Measurements from ENCODE around the gene TRIP12. TPM values are rescaled to one million over a fixed set of nuclear protein-coding genes. Genes with fewer than 3 reads are reported as not detected.
A peak's percentile ranks its signal among the peaks of the same experiment; 100 is the strongest.
"Not testable (repeated sequence)": the region's sequence is repeated elsewhere in the genome, so short reads cannot be mapped to it uniquely, and the experiment has no call there.

TRIP12 gene
- polyA plus RNA-seq, 1 of the 3 experiments (the other 2 are of a cell fraction) = 30.3 TPM

DNA sequence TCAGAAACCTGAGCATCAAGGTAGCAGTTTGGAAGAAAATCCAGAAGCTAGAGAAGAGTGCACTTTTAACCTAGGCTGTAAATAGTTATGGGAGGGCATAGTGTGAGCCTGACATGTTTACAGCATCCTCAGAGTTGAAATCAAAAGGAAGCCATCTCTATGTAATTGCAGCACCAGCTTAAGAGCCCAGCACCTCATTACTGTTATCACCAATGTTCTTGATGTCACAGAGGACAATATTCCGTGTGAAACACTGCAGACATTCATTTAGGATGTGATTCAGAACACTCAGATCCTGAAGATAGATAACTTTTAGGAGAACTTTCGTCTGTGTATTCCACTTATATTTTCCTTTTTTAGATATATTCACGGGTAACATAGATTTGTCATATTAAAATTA, 48.6 kb upstream of the TRIP12 start:
- WGBS (ENCODE audit: low lambda C conversion rate) = 61% methylated on average over 3 of the region's 3 CpGs
- Histone ChIP-seq H4K20me1 (ENCODE audit: insufficient read depth) (no peaks in the 10 kb centered on the region), H3K9me3 (no peaks in the 10 kb centered on the region), H3K4me2 (no peak overlapping the region), H3K36me3 (replicated peaks in 1 of 2; ENCODE audit: control insufficient read depth in 1 of 2, insufficient read depth in 2 of 2, low read length in 1 of 2) (no peaks in the 10 kb centered on the region), H3K4me1 (ENCODE audit: control insufficient read depth in 1 of 2, insufficient read depth in 2 of 2, low read depth in 1 of 2, low read length in 1 of 2) (peaks cover 0 to 5% of the 10 kb centered on the region in 2 experiments; a peak in 1 of 4 replicates), H3F3A (replicated peaks; ENCODE audit: insufficient read depth) (no peaks in the 10 kb centered on the region), H3K9me2 (no peaks in the 10 kb centered on the region), H3K79me2 (ENCODE audit: insufficient read depth) (no peaks in the 10 kb centered on the region), H3K4me3 (ENCODE audit: low read depth in 2 of 2, low read length in 1 of 2) (no peak overlapping the region), H3K27me3 (ENCODE audit: insufficient read depth) (no peaks in the 10 kb centered on the region), H3K9ac (no peak overlapping the region), H2AFZ (ENCODE audit: low read depth) (no peak overlapping the region), H3K27ac (ENCODE audit: low read depth in 2 of 2, low read length in 1 of 2) (no peak overlapping the region)
- TF ChIP-seq EP300 (IDR thresholded peaks at IDR 0.05; ENCODE audit: borderline replicate concordance in 1 of 2, low read depth in 1 of 2, low read length in 1 of 2) (no peak), ELF1 (IDR thresholded peaks at IDR 0.05) (no peak), GATA2 (CRISPR knock-in tag; IDR thresholded peaks at IDR 0.05) (no peak; the same call in 1 of the 2 replicates), SIN3A (IDR thresholded peaks at IDR 0.05; ENCODE audit: borderline replicate concordance, low read depth, low read length) (no peak), FOXJ3 (CRISPR knock-in tag; IDR thresholded peaks at IDR 0.05) (no peak), POLR2AphosphoS5 (IDR thresholded peaks at IDR 0.05; ENCODE audit: low read depth, low read length) (no peak), EZH2phosphoT487 (IDR thresholded peaks at IDR 0.05; ENCODE audit: borderline replicate concordance, low read depth) (no peak)
- no peak for DNase-seq
- ChIA-PET CTCF (interaction anchor here (0.7 kb wide), 1 partner anchor 189 kb away, joined by 3 read pairs; no protein-coding TSS in a partner anchor), POLR2A (no interaction called here)

DNA sequence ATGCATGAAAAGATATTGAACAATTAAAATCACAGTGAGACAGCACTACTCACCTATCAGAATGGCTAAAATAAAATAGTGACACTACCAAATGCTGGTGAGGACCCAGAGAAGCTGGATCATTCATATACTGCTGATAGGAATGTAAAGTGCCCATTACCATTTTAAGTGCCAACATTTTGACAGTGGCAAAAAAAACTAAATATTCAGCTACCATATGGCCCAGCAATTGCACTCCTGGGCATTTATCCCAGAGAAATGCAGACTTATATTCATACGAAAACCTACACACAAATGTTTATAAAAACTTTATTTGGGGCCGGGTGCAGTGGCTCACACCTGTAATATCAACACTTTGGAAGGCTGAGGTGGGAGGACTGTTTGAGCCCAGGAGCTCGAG, 48.1 kb upstream of the TRIP12 start:
- no peak overlapping the region for H3K27ac ChIP-seq (ENCODE audit: low read depth in 2 of 2, low read length in 1 of 2)
- H3K4me2 ChIP-seq = no peak overlapping the region
- 87% methylated on average over 3 of the region's 3 CpGs for WGBS (ENCODE audit: low lambda C conversion rate)
- H4K20me1 ChIP-seq (ENCODE audit: insufficient read depth) = no peaks in the 10 kb centered on the region
- no peaks in the 10 kb centered on the region for H3K27me3 ChIP-seq (ENCODE audit: insufficient read depth)
- no peak overlapping the region for H2AFZ ChIP-seq (ENCODE audit: low read depth)
- no peak for DNase-seq
- peaks cover 0 to 5% of the 10 kb centered on the region in 2 experiments; a peak in 1 of 4 replicates for H3K4me1 ChIP-seq (ENCODE audit: control insufficient read depth in 1 of 2, insufficient read depth in 2 of 2, low read depth in 1 of 2, low read length in 1 of 2)
- H3K36me3 ChIP-seq (replicated peaks in 1 of 2; ENCODE audit: control insufficient read depth in 1 of 2, insufficient read depth in 2 of 2, low read length in 1 of 2) = no peaks in the 10 kb centered on the region
- H3F3A ChIP-seq (replicated peaks; ENCODE audit: insufficient read depth) = no peaks in the 10 kb centered on the region
- TF ChIP-seq GABPA (IDR thresholded peaks at IDR 0.05; ENCODE audit: low read depth) (no peak), MXI1 (IDR thresholded peaks at IDR 0.05; ENCODE audit: low read depth, low read length) (no peak), FOXJ3 (CRISPR knock-in tag; IDR thresholded peaks at IDR 0.05) (no peak), JUND (IDR thresholded peaks at IDR 0.05) (no peak), CHD2 (IDR thresholded peaks at IDR 0.05; ENCODE audit: low read length, partially characterized antibody) (no peak), TEAD4 (IDR thresholded peaks at IDR 0.05; ENCODE audit: borderline replicate concordance, insufficient read depth) (no peak), RXRA (IDR thresholded peaks at IDR 0.05; ENCODE audit: borderline replicate concordance, low read depth) (no peak), RCOR1 (IDR thresholded peaks at IDR 0.05; ENCODE audit: low read length) (no peak), NRF1 (IDR thresholded peaks at IDR 0.05; ENCODE audit: low read depth, low read length) (no peak), EP300 (IDR thresholded peaks at IDR 0.05; ENCODE audit: borderline replicate concordance in 1 of 2, low read depth in 1 of 2, low read length in 1 of 2) (no peak)
- TF ChIP-seq, protein P1, sequence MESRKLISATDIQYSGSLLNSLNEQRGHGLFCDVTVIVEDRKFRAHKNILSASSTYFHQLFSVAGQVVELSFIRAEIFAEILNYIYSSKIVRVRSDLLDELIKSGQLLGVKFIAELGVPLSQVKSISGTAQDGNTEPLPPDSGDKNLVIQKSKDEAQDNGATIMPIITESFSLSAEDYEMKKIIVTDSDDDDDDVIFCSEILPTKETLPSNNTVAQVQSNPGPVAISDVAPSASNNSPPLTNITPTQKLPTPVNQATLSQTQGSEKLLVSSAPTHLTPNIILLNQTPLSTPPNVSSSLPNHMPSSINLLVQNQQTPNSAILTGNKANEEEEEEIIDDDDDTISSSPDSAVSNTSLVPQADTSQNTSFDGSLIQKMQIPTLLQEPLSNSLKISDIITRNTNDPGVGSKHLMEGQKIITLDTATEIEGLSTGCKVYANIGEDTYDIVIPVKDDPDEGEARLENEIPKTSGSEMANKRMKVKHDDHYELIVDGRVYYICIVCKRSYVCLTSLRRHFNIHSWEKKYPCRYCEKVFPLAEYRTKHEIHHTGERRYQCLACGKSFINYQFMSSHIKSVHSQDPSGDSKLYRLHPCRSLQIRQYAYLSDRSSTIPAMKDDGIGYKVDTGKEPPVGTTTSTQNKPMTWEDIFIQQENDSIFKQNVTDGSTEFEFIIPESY (IDR thresholded peaks at IDR 0.05; ENCODE audit: borderline replicate concordance, low read depth) = no peak
- TF ChIP-seq, protein P2, sequence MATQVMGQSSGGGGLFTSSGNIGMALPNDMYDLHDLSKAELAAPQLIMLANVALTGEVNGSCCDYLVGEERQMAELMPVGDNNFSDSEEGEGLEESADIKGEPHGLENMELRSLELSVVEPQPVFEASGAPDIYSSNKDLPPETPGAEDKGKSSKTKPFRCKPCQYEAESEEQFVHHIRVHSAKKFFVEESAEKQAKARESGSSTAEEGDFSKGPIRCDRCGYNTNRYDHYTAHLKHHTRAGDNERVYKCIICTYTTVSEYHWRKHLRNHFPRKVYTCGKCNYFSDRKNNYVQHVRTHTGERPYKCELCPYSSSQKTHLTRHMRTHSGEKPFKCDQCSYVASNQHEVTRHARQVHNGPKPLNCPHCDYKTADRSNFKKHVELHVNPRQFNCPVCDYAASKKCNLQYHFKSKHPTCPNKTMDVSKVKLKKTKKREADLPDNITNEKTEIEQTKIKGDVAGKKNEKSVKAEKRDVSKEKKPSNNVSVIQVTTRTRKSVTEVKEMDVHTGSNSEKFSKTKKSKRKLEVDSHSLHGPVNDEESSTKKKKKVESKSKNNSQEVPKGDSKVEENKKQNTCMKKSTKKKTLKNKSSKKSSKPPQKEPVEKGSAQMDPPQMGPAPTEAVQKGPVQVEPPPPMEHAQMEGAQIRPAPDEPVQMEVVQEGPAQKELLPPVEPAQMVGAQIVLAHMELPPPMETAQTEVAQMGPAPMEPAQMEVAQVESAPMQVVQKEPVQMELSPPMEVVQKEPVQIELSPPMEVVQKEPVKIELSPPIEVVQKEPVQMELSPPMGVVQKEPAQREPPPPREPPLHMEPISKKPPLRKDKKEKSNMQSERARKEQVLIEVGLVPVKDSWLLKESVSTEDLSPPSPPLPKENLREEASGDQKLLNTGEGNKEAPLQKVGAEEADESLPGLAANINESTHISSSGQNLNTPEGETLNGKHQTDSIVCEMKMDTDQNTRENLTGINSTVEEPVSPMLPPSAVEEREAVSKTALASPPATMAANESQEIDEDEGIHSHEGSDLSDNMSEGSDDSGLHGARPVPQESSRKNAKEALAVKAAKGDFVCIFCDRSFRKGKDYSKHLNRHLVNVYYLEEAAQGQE (IDR thresholded peaks at IDR 0.05; ENCODE audit: low read depth, low read length) = no peak
- H3K79me2 ChIP-seq (ENCODE audit: insufficient read depth) = no peaks in the 10 kb centered on the region
- no peak overlapping the region for H3K9ac ChIP-seq
- CTCF ChIA-PET = no interaction called here
- POLR2A ChIA-PET = no interaction called here
- H3K9me2 ChIP-seq = no peaks in the 10 kb centered on the region
- H3K4me3 ChIP-seq (ENCODE audit: low read depth in 2 of 2, low read length in 1 of 2) = no peak overlapping the region
- no peaks in the 10 kb centered on the region for H3K9me3 ChIP-seq

DNA sequence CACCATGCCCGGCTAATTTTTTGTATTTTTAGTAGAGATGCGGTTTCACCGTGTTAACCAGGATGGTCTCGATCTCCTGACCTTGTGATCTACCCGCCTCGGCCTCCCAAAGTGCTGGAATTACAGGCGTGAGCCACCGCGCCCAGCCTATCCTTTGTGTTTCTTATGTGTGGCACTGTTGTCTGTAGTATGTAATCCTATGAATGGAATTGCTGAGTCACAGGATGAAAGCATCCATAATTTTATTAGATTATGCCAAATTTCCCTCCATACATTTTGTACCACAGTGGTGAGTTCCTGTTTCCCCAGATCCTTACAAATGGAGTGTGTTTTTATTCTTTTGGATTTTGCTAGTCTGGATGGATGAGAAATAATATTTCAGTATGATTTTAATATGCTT, 41.8 kb upstream of the TRIP12 start:
- CTCF ChIA-PET; H3K9me2 ChIP-seq; H3K36me3 ChIP-seq (replicated peaks in 1 of 2; ENCODE audit: control insufficient read depth in 1 of 2, insufficient read depth in 2 of 2, low read length in 1 of 2); H4K20me1 ChIP-seq (ENCODE audit: insufficient read depth); H3K4me3 ChIP-seq (ENCODE audit: low read depth in 2 of 2, low read length in 1 of 2); H3K9me3 ChIP-seq; H3K27me3 ChIP-seq (ENCODE audit: insufficient read depth); DNase-seq; H3K4me1 ChIP-seq (ENCODE audit: control insufficient read depth in 1 of 2, insufficient read depth in 2 of 2, low read depth in 1 of 2, low read length in 1 of 2); H3K27ac ChIP-seq (ENCODE audit: low read depth in 2 of 2, low read length in 1 of 2); H3F3A ChIP-seq (replicated peaks; ENCODE audit: insufficient read depth); H3K79me2 ChIP-seq (ENCODE audit: insufficient read depth); H3K9ac ChIP-seq; H3K4me2 ChIP-seq: not testable (repeated sequence)
- WGBS (ENCODE audit: low lambda C conversion rate) = 100% methylated on average over 9 of the region's 9 CpGs
- peak overlapping the region; percentile 35; the same call in 1 of the 2 replicates for H2AFZ ChIP-seq (ENCODE audit: low read depth)
- POLR2A ChIA-PET = interaction anchor here (0.7 kb wide), 1 partner anchor 195 kb away, joined by 4 read pairs; no protein-coding TSS in a partner anchor

Data from SK-N-SH (cell line).